ENCODE data around the gene ADRB1.

The ADRB1 gene

GRCh38 chr10:114043532-114044246, at the start of gene ADRB1:
TSS of gene ADRB1 (plus strand) at chr10:114043866. CDS start at chr10:114044133, 267 bp downstream.
- no peak for DNase-seq

GRCh38 chr10:113995201-113995600, 48.5 kb upstream of the ADRB1 start:
- no peak for DNase-seq

GRCh38 chr10:113997428-113997827, 46.2 kb upstream of the ADRB1 start:
- no peak for DNase-seq

- no peak for DNase-seq
Observed at GRCh38 chr10:113999531-113999930, 44.1 kb upstream of the ADRB1 start.

- DNase-seq = no peak
Observed at GRCh38 chr10:114000457-114001010, 43.1 kb upstream of the ADRB1 start.

DNA sequence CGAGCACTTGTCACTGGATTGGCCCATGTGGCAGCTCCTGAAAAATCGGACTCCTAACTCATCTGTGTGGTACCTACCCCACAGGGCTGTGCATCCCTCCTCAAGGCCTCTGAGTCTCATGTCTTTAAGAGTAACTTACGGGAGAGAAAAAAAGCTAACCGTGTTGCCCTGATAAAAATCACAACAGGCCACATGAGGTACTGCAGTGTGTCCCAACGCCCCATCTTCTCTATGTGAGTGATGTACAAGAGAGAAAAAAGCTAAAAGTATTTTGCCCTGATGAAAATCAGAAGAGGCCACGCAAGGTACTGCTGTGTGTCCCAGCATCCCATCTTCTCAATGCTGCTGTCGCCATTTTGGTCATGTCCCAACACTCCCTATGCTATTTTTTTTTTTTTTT, 41.2 kb upstream of the ADRB1 start:
- DNase-seq = no peak

GRCh38 chr10:114003161-114003941, 40.3 kb upstream of the ADRB1 start:
- DNase-seq = no peak

DNA sequence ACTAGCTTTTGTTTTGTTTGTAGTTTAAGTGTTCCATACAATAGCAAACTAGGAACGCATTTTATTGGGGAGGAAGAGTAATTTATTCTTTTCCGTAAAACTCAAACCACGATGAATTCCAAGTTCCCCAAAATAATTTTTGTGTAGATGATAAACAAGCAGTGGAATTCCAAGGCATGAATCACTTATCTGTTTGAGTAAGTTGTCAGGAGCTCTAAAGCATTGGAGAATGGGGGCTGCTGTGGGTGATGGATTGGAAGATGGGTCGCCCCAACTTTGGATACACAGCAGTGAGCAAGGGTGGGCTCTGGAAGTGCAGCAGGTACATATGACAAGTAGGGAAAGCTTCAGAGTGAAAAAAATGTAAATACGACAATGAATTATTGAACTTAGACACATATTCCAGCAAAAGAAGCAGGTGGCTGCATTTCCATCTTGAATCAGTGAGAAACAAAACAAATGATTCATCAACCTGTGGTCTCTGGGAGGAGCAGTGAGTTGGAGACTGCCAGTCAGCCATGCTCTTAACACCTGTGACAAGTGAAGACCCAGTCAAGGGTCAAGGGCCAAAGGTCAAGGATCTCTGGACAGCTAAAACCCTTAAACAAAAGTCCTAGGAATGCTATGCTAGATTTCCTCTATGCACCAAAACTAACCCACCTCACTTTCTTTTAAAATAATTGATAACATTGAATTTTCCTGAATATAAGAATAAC, 34.2 kb upstream of the ADRB1 start:
- DNase-seq = no peak

DNA sequence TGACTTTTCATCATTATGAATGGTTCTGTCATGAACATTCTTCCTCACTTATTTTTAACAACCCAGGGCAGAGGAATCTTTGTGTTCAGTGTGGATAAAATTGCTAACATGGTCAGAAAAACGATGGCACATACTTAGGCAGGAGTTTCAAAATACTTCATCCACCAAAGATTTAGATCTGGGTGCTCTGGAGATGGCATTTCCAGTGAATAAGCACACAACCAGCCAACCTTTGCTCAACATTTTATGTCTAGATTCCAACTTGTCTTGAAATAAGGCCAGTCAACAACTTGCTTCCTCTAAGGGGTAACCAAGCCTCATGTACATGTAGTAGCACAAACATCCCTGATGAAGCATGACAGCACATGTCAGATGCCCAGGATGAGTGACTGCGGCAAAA, 33.4 kb upstream of the ADRB1 start:
- DNase-seq = no peak

- DNase-seq = no peak
Observed at GRCh38 chr10:114012650-114013049, 31.0 kb upstream of the ADRB1 start.

DNA sequence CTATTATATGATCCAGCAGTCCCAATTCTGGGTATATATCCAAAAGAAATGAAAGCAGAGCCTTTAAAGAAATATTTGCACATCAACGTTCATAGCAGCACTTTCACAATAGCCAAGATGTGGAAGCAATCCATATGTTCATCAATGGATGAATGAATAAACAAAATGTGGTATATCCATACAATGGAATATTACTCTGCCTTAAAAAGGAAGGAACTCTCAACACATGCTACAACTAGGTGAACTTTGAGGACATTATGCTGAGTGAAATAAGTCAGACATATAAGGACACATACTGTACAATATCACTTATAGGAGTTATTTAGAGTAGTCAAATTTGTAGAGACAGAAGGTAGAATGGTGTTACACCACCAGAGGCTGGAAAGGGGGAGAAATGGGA, 28.0 kb upstream of the ADRB1 start:
- DNase-seq = no peak

DNA sequence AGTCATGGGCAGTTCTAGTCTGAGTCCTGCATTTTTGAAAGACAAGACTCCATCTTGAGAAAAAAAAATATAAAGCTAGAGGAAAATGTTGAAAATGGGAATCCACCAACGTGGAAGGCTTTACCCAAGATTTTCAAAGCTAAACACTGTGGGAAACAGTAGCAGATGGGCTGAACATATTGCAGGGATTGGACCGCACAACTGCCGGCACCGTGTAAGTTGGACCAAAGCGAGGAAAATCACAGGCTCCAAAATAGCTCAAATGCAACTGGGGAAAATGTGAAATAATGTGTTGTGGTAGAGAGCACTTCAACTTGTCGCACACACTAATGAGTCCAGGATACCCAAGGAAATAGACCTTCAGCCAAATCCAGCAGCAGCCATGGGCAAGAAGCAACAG, 26.4 kb upstream of the ADRB1 start:
- no peak for DNase-seq

DNA sequence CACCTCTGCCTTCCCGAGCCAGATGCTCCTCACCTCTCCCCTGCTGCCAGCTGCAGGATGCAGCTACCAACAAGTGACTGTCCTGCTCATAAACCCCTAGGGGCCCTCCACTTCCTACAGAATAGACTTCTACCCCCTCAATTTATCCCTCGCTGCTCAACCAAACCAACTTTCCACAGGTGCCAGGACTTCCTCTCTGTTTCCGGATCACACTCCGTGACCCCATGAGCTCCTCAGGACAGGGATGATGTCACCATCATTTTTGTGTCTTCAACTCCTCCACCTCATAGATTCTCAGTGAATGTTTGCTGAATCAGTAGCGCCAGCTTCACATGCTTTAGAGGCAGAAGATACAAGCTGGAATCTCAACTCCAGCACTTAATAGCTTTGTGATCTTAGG, 25.8 kb upstream of the ADRB1 start:
- no peak for DNase-seq

- DNase-seq = no peak
Observed at GRCh38 chr10:114019226-114019625, 24.4 kb upstream of the ADRB1 start.

DNA sequence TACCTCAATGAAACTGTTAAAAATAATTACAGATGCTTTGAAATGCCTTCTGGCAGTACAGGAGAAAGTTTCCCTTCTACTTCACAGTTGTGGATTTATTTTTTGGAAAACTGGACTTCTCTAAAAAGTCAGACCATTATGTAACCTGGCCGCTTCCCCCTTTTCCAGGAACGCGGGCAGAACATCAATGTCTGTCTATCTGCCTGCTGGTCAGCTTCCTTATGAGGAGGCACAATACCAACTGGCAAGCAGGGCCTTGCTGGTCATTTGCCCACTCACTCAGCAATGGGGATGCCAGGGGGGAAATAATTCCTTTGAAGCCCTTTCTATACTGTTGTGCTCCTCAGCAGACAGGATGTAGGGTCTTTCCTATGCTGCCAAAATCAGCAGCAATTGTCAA, 22.5 kb upstream of the ADRB1 start:
- DNase-seq = no peak

DNA sequence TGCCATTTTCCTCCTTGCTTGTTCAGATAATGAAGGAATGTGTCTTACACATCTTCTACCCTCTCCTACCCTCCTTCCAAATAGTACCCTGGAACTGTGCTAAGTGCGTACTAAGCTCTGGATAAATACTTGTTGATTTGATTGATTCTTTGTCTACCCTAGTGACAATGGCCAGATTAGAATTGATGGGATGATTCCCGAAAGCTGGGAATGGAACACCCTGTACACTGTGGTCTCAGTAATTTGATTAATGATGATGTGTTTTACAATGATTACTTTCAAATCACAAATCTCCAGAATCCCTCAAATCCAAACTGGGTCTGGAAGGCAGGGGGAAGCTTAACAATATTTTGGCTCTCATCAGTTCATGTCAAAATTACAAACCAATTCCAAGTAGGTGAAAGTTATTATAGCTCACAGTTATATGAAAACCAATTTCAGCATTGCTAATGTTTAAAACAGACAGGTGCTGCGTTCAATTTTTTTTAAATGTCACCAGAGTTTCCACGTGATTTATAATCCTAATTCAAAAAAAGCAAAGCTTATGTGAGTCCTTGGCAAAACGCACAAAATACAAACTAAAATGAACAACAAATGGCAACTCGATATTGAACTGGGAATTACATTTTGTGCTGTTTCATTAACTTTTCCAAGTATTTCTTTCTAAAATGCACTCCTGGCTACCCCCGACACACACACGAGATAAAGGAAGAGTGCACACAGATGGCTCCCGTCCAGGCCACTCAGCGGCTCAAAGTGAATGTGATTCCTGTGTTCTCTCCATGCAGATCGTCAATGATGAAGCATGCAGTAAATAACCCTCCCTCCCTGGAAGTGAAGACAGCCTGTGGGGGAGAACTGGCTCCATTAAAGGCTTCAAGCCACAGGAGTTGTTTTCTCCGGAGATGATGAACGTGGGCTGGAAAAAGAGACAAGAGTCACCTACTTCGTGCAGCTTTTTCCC, 21.7 kb upstream of the ADRB1 start:
- no peak for DNase-seq

GRCh38 chr10:114022766-114023597, 20.7 kb upstream of the ADRB1 start:
- no peak for DNase-seq

DNA sequence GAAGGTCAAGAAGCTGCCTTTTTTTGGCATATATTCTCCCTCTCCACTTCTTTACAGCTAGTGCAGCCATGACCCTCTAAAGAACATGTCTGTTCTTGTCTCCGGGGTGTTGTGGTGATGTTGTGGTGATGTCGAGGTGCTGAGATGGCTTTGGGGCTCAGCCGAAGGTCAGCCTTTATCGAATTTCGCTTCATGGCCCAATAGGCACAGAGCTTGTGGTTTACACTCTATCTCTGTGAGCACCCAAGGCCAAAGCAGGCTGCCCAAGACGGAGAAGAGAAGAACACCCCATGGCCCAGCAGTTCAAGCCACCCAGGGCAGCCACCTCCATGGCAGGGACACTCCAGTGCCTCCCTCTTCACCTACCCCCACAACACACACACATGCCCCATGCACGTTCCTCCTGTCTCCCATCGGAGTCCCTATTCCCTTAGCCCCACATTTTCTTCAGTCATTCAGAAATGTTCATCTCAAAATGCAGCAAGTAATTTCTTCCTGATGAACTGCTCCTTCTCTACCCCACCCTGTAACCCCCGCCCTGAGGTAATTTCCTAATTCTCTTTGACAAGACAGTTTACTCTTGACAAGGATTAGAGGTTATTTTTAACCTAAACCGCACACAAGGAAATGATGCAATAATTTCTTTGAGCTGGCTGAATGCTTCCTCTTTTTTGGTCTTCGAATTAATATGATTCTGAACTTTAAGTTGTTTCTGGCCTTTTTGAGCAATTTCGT, 18.6 kb upstream of the ADRB1 start:
- DNase-seq = no peak

DNA sequence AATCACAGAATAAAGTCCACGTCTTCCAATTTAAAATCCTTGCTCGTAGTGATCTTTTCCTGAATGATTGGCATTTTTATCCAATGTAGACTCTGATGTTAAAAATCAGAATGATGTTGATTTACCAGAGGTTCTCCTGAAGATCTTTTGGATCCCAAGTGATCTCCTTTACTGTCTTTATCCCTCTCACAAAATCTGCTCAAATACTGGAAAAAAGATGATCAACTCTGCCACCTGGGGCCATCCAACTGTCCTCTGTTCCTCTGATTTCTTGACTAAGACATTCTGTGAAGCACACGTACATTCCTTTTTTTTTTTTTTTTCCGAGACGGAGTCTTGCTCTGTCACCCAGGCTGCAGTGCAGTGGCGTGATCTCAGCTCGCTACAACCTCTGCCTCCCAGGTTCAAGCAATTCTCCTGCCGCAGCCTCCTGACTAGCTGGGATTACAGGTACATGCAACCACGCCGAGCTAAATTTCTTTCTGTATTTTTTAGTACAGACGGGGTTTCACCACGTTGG, 18.0 kb upstream of the ADRB1 start:
- DNase-seq = no peak
